Caco-2 (cell line): ENCODE measurements around the gene ALG12. TPM values are rescaled to one million over a fixed set of nuclear protein-coding genes. Genes with fewer than 3 reads are reported as not detected.
"Not testable (repeated sequence)": the region's sequence is repeated elsewhere in the genome, so short reads cannot be mapped to it uniquely, and the experiment has no call there.

Experiments
- BruUV-seq: library from RNA; stranded (reverse); fragments of 400-500 nt; replicated peaks from 2 replicates; lab custom pipeline; 2021; lab: Mats Ljungman, UMichigan
- CTCF ChIA-PET: fragments of 300-600 bp; sonication (Branson Sonifier 250); formaldehyde crosslinking; loops from one replicate; lab custom pipeline; 2022; ENCODE audit warnings: antibody characterized with exemption; lab: Charles Lee
- POLR2A ChIA-PET: fragments of 300-600 bp; sonication (Branson Sonifier 250); formaldehyde crosslinking; loops from one replicate; lab custom pipeline; 2022; ENCODE audit warnings: antibody characterized with exemption; lab: Charles Lee
- DNase-seq, 2 experiments: peaks; one replicate each; pipeline versions ENCODE4 v3.0.0 to v3.0.0-alpha.2; 2020 to 2022
- H3K27me3 ChIP-seq: replicated peaks from 2 replicates; pipeline ENCODE4 v1.6.0; 2011; ENCODE audit warnings: low read length; ENCODE audit not compliant: control insufficient read depth, insufficient read depth
- H3K36me3 ChIP-seq: 2 replicates; pipeline ENCODE4 v1.5.1; 2011; ENCODE audit warnings: low read length; ENCODE audit not compliant: control insufficient read depth, insufficient read depth
- H3K4me1 ChIP-seq: fragments of 250-450 bp; sonication (Bioruptor Pico); 2 replicates; pipeline ENCODE4 v1.5.1; 2020; ENCODE audit warnings: mild to moderate bottlenecking
- H3K4me3 ChIP-seq: 2 replicates; pipeline ENCODE4 v1.5.1; 2011; ENCODE audit warnings: low read depth, mild to moderate bottlenecking, control low read depth, low read length
- H3K9me3 ChIP-seq: fragments of 250-450 bp; sonication (Bioruptor Pico); 2 replicates; pipeline ENCODE4 v1.5.1; 2020; ENCODE audit warnings: mild to moderate bottlenecking, moderate library complexity
- H3K27ac Mint-ChIP-seq: one replicate; pipeline ENCODE4 v1.8.0; 2022; ENCODE audit warnings: mixed read lengths; ENCODE audit not compliant: unreplicated experiment
- H3K27me3 Mint-ChIP-seq: one replicate; pipeline ENCODE4 v1.8.0; 2022; ENCODE audit warnings: mixed read lengths; ENCODE audit not compliant: insufficient read depth, unreplicated experiment
- H3K36me3 Mint-ChIP-seq: one replicate; pipeline ENCODE4 v1.8.0; 2022; ENCODE audit warnings: mild to moderate bottlenecking, mixed read lengths; ENCODE audit not compliant: insufficient read depth, unreplicated experiment
- H3K4me1 Mint-ChIP-seq: one replicate; pipeline ENCODE4 v1.8.0; 2022; ENCODE audit warnings: low read depth, mixed read lengths; ENCODE audit not compliant: unreplicated experiment
- H3K4me3 Mint-ChIP-seq: one replicate; pipeline ENCODE4 v1.8.0; 2022; ENCODE audit warnings: mild to moderate bottlenecking, moderate library complexity, mixed read lengths; ENCODE audit not compliant: unreplicated experiment
- H3K9me3 Mint-ChIP-seq: one replicate; pipeline ENCODE4 v1.8.0; 2022; ENCODE audit warnings: mixed read lengths; ENCODE audit not compliant: unreplicated experiment
- intact Hi-C: fragments of 100-400 bp; cut with micrococcal nuclease; formaldehyde crosslinking; loops from one replicate; pipeline ENCODE4 v1.10.0; 2022; ENCODE audit not compliant: unreplicated experiment
- total RNA-seq: library from RNA; stranded (reverse); gene quantifications from 2 replicates; pipeline ENCODE4 v1.2.3, GENCODE V29; 2022
- TF ChIP-seq, protein P1 (sequence below), 2 experiments: fragments of 200-600 bp in 1 of 2; IDR thresholded peaks; 1 replicate in 1 of 2; 2 replicates in 1 of 2; pipeline versions ENCODE4 v1.5.1 to v1.8.0; 2011 to 2022; ENCODE audit warnings: antibody characterized with exemption in 1 of 2, control low read depth in 1 of 2, inconsistent platforms in 1 of 2, low read depth in 1 of 2, low read length in 1 of 2, mild to moderate bottlenecking in 1 of 2, moderate library complexity in 1 of 2; ENCODE audit not compliant: insufficient read depth in 1 of 2, severe bottlenecking in 1 of 2, unreplicated experiment in 1 of 2

The ALG12 gene
- total RNA-seq, 1 experiment from 2014 or later = 35.7 TPM

DNA sequence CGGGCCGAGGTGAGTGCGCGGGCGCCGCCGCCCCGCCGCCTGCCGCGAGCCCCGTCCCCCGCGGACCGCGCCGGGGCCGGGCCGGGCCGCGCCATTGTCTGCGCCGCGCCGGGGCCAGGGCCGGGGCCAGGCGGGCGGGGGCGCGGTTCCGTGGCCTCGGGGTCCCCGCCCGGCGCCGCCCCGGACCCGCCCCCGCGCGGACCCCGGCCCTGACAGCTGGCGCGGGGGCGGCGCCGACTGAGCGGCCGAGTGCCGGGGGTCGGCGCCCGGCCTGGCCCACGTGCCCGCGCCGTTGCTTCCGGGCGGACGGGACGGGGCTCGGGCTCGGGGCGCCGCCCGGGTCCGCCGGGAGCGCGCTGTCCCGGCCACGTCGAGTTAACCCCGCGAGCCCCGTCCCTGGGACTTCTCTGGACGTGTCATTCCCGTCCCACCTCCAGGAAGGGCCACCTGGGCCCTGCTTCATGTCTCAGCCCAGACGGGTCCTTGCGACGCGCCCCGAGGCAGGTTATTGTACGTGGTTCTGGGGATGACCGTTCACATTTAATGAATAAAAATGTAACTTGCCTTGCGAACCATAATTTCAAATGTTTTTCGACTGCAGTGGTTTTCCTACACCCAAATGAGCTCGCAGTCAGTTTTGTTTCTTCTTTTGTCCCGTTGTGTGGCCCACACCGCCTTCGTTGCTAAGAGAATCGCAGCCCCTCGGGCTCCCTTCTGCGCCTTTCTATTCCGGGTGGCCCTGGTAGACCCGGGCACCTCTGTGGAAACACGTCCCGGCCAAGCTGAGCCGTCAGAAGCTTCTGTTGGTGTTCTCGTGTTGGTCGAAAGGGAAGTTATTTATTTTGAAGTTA, 64.0 kb downstream of the ALG12 start:
- no TSS peak for BruUV-seq
- ChIA-PET POLR2A (interaction anchor here (0.6 kb wide), 1 partner anchor 14 kb away, joined by 7 read pairs; no protein-coding TSS in a partner anchor), CTCF (no interaction called here)
- no peaks in the 10 kb centered on the region for H3K27me3 Mint-ChIP-seq
- H3K36me3 Mint-ChIP-seq = peaks cover 20% of the 10 kb centered on the region
- TF ChIP-seq, protein P1, sequence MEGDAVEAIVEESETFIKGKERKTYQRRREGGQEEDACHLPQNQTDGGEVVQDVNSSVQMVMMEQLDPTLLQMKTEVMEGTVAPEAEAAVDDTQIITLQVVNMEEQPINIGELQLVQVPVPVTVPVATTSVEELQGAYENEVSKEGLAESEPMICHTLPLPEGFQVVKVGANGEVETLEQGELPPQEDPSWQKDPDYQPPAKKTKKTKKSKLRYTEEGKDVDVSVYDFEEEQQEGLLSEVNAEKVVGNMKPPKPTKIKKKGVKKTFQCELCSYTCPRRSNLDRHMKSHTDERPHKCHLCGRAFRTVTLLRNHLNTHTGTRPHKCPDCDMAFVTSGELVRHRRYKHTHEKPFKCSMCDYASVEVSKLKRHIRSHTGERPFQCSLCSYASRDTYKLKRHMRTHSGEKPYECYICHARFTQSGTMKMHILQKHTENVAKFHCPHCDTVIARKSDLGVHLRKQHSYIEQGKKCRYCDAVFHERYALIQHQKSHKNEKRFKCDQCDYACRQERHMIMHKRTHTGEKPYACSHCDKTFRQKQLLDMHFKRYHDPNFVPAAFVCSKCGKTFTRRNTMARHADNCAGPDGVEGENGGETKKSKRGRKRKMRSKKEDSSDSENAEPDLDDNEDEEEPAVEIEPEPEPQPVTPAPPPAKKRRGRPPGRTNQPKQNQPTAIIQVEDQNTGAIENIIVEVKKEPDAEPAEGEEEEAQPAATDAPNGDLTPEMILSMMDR (IDR thresholded peaks at IDR 0.05; ENCODE audit: insufficient read depth in 1 of 2, low read depth in 1 of 2, low read length in 1 of 2, severe bottlenecking in 1 of 2, unreplicated experiment in 1 of 2) = no peak
- peak; percentile 52 to 54 for DNase-seq
- peaks cover 19% of the 10 kb centered on the region for H3K4me1 Mint-ChIP-seq
- peaks cover 22% of the 10 kb centered on the region for H3K4me1 ChIP-seq
- H3K4me3 Mint-ChIP-seq = peak overlapping the region; percentile 90
- H3K9me3 ChIP-seq = no peaks in the 10 kb centered on the region
- peak overlapping the region; percentile 90 for H3K27ac Mint-ChIP-seq
- H3K9me3 Mint-ChIP-seq = no peaks in the 10 kb centered on the region
- intact Hi-C loops = loop anchor here (2.0 kb wide), 1 partner anchor 65 kb away; the partner anchor contains the start of genes ALG12 and CRELD2
- no peaks in the 10 kb centered on the region; the same call in 1 of the 2 replicates for H3K27me3 ChIP-seq
- H3K36me3 ChIP-seq = no peaks in the 10 kb centered on the region
- peak overlapping the region; percentile 88 for H3K4me3 ChIP-seq

DNA sequence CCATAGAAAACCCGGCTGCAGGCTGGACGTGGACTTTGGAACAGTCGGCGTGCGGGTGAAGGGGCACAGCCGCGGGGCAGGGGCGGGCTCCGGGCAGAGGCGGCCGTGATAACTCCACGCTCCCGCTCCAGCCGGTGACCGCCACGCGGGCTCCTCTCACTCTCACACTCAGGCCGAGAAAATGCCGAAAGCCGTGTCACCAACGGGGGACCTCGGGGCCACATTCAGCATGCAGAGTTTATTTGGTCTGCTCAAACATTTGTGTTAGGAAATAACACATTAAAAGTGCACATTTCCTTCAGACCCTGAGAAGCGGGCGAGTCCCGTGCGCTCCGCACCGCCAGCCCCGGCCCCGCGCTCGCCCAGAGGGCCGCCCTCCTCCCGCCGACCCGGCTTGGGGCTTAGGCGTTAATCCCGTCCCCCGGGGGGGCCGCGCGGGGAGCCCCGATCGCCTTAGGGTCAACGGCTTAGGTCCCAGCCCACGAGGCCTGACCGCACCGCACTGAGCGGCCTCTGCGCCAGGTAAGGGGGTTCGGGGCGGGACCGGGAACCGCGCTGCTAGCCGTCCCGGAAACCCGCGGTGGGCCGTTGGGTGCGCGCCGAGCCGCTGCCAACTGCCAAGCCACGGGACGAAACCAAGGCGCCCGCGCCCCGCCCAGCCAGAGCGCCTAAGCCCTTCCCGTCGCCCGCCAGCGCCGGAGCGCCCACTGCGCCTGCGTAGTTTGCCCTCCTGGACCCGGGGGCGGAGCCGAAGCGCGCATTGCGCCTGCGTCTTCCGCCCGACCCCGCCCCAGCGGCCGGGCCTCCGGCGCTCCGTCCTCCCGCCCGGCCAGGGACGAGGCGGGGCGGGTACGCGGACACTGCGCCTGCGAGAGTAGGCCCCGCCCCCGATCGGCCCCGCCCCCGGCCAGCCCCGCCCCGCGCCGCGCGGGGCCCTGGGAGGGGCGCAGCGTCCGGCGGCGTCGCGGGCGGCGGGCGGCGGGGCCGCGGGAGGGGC, 65.0 kb downstream of the ALG12 start, which contains the start of gene ZBED4:
TSS of gene ZBED4 (plus strand) at position 947 of the 997 bp plus-strand sequence. CDS start 29,819 bp downstream, outside the sequence.
- Mint-ChIP-seq H3K36me3 (peaks cover 11% of the 10 kb centered on the region), H3K9me3 (no peaks in the 10 kb centered on the region), H3K4me1 (peaks cover 19% of the 10 kb centered on the region), H3K27me3 (no peaks in the 10 kb centered on the region), H3K27ac (peak within 1 kb of the TSS; percentile 90), H3K4me3 (peak within 1 kb of the TSS; percentile 90)
- Histone ChIP-seq H3K4me1 (peaks cover 22% of the 10 kb centered on the region), H3K4me3 (peak within 1 kb of the TSS; percentile 94), H3K9me3 (no peaks in the 10 kb centered on the region), H3K36me3 (no peaks in the 10 kb centered on the region), H3K27me3 (no peaks in the 10 kb centered on the region; the same call in 1 of the 2 replicates)
- TF ChIP-seq, protein P1 (IDR thresholded peaks at IDR 0.05; ENCODE audit: insufficient read depth in 1 of 2, low read depth in 1 of 2, low read length in 1 of 2, severe bottlenecking in 1 of 2, unreplicated experiment in 1 of 2) = no peak
- ChIA-PET CTCF (no interaction called here), POLR2A (no interaction called here)
- DNase-seq = peak; percentile 95 to 99
- intact Hi-C loops = loop anchor here (2.0 kb wide), 1 partner anchor 66 kb away; the partner anchor contains the start of genes ALG12 and CRELD2
- TSS peak; percentile 94 for BruUV-seq

DNA sequence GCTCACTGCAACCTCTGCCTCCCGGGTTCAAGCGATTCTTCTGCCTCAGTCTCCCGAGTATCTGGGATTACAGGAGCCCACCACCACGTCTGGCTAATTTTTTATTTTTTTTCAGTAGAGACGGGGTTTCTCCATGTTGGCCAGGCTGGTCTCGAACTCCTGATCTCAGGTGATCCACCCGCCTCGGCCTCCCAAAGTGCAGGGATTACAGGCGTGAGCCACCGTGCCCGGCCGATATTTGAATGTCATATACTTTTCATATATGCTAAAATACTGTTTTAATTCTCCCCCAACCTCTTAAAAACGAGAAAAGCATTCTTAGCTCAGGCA, 65.7 kb downstream of the ALG12 start:
- H3K9me3 ChIP-seq, H3K27me3 Mint-ChIP-seq, POLR2A ChIA-PET, DNase-seq, CTCF ChIA-PET, H3K36me3 ChIP-seq, H3K9me3 Mint-ChIP-seq, BruUV-seq, H3K27me3 ChIP-seq: not testable (repeated sequence)
- Mint-ChIP-seq H3K36me3 (peaks cover 11% of the 10 kb centered on the region), H3K27ac (peak overlapping the region; percentile 55), H3K4me3 (peak overlapping the region; percentile 73), H3K4me1 (peaks cover 19% of the 10 kb centered on the region)
- peaks cover 22% of the 10 kb centered on the region for H3K4me1 ChIP-seq
- intact Hi-C loops = loop anchor here (2.0 kb wide), 1 partner anchor 66 kb away; the partner anchor contains the start of genes ALG12 and CRELD2
- peak overlapping the region; percentile 94 for H3K4me3 ChIP-seq
